NCI-H1092 (cell line): ENCODE measurements around the gene LCTL.

Source experiments
- DNase-seq: peaks from one replicate; lab custom pipeline; 2025; lab: John Stamatoyannopoulos, UW

Gene LCTL, protein sequence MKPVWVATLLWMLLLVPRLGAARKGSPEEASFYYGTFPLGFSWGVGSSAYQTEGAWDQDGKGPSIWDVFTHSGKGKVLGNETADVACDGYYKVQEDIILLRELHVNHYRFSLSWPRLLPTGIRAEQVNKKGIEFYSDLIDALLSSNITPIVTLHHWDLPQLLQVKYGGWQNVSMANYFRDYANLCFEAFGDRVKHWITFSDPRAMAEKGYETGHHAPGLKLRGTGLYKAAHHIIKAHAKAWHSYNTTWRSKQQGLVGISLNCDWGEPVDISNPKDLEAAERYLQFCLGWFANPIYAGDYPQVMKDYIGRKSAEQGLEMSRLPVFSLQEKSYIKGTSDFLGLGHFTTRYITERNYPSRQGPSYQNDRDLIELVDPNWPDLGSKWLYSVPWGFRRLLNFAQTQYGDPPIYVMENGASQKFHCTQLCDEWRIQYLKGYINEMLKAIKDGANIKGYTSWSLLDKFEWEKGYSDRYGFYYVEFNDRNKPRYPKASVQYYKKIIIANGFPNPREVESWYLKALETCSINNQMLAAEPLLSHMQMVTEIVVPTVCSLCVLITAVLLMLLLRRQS

GRCh38 chr15:66565741-66566144 lies at the start of gene LCTL:
TSS of gene LCTL (minus strand) at chr15:66565998. CDS start at chr15:66565365, 633 bp downstream.
- no peak for DNase-seq

DNA sequence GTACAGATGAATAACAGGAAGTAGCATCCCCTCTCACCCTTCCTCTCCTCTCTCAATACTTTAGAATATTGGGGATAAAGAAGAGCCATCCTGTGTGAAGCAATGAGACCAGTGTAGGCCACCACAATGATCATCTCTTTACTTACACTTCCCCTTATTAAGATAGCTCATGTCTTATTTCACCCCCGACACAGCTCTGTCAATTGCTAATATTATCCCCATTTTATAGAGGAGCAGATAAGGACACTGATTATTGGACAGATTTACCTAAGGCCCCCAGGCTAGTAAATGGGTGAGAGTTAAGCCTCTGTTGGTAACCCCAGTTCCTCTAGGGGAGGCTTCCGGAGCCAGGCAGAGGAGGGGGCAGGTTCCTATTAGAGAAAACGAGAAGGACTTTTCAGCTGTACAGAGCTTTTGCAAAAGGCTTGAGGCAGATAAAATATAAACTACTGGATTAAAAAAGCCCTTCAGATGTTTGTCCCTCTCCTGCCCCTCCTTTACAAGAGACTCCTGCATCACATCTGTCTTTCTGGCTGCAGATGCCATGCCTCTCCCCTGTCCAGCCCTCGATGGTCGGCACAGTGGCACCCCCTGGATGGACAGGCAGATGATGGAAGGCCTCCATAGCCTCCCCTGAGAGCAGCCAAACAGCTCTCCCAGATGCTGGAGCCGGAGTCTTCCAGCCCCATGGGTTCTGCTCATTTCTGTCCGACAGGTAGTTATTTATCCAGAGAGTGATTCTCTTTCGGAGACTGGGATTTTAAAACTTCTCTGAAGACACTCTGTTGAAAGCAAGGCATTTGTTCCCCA lies 49.4 kb upstream of the LCTL start:
- DNase-seq: no peak

DNA sequence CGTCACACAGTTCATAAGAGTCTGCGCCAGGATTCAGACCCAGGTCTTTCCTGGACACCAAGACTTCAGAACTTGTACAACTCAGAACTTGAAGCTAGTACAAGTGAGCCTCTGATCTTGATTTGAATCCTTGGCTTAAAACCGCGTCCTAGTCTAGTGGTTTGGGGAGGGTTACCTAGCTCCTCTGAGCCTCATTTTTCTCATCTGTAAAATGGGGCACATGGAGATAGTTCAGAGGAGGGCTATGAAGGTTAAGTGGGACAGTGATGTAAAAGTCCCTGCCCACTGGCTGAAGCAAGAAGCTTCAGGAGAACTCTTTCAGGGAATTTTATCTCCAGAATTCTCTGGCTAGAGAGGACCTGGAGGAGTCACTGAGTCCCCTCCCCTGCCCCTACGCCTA lies 48.7 kb upstream of the LCTL start:
- DNase-seq: no peak

DNA sequence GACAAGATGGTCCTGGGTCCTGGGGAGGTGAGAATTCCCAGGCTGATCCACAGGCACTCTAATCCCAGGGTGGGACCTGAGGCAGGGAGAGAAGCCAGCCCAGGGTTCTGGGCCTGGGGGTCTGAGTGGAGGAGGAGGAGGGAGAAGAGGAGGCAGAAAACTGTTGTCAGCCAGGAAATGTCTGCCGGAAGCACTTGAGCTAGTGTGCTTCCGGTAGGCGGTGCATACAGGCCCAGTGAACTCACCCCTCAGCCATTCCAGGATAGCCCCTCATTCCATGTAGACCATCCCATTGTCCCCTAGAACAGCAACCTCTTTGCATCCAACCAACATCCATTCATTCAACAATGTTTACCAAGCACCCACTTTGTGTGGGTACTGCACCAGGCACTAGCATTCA lies 47.9 kb upstream of the LCTL start:
- DNase-seq: no peak

DNA sequence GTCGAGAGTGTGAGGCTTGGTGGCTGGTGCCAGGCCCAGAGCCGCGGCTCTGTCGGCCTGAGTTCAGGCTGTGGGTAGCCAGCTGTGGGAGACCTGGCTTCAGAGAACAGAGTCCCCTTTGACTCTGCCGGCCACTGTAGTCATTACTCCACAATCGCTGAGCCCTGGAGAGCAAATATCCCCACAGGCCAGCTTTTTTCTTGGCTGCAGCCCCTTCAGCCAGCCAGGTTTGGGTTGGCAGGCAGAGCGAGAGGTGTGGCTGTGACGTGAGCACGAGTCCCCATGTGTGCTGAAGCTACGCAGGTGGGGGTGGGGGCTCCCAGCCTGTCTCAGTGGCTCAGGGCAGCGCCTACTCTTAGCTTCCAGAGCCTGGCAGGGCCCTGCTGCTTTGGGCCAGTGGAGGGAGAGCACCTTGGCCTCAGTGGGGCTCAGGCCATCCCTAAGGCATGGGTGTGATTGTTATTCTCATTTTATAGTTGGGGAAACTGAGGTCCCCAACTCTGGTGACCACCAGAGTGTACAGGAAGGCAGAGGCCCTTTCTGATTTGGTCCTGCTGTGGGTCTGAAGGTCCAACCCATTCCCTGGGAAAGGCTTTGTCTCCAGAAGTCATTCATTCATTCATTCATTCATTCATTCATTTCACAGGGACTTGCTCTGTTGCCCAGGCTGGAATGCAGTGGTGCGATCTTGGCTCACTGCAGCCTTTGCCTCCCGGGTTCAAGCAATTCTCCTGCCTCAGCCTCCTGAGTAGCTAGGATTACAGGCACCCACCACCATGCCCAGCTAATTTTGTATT lies 45.7 kb upstream of the LCTL start:
- DNase-seq: no peak

DNA sequence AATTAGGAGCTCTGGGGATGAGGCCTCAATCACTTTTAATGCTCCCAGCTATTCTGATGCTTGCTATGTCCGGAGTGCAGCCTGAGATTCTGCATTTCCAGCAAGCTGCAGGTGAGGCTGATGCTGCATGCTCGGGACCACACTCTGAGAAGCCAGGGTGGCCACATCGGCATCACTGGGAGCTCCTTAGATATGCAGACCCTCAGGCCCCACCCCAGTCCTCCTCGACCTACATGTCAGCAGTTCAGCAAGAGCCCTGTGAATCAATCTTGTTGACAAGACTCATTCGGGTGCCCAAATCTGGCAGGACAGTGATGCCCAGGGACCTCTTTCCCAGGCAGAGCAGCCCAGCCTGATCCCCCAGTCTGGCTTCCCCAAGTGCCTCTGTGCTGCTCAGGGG lies 44.1 kb upstream of the LCTL start:
- DNase-seq: no peak

- DNase-seq: no peak
These were observed 43.1 kb upstream of the LCTL start for GRCh38 chr15:66608881-66609280.

DNA sequence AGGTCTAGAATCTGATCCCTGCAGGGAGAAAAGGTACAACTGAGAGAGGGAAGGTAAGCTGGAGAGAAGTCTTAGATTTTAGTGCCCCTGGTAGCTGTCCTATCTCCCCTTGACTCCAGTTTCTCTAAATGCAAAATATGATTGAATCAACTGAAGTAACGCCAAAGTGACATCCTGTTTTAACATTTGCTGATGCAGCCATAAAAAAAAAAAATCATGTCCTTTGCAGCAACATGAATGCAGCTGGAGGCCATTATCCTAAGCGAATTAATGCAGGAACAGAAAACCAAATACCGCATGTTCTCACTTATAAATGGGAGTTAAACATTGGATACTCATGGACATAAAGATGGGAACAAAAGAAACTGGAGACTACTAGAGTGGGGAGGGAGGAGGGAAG lies 42.4 kb upstream of the LCTL start:
- no peak for DNase-seq

GRCh38 chr15:66603301-66604179 lies 37.7 kb upstream of the LCTL start:
- no peak for DNase-seq

DNA sequence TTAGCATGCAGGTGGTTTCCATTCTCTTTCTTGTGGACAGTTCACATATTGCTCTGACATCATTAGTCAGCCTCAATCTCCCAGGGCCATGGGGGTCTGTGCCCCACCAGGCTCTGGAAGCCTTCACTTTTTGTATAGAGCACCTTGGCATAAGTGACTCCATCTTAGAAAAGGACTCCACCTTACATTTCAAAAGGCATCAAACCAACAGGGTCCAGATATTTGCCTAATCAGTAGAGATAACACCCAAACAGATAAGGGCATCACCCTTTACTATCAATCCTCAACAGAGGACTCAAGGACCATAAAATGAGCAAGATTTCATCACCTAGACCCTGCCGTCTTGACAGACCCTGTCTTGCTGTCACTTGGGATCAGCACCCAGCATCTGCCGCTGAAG lies 35.7 kb upstream of the LCTL start:
- DNase-seq: no peak

DNA sequence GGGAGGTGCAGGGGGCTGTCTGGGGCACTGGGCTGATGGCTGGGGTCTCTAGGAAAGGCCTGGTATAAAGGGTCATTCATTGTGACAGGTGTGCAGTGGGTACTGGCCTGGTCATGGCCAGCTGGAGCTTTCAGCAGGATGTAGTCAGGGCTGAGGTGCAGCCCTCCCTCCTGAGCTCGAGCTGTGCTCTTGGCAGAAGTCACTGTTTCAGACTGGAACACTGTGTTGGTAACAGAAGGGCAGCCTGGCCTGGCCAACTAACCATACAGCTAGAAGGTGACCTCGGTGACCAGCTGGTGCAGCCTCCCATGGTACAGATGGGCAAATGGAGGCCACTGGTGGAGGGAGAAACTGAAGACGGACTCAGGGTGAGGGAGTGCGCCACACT lies 34.4 kb upstream of the LCTL start:
- DNase-seq: no peak

- no peak for DNase-seq
These were observed 33.9 kb upstream of the LCTL start for GRCh38 chr15:66599536-66600239.

GRCh38 chr15:66598095-66598815 lies 32.5 kb upstream of the LCTL start:
- DNase-seq: no peak

GRCh38 chr15:66595931-66596545 lies 30.2 kb upstream of the LCTL start:
- no peak for DNase-seq

- no peak for DNase-seq
These were observed 29.5 kb upstream of the LCTL start for GRCh38 chr15:66595332-66595731.

GRCh38 chr15:66594836-66595235 lies 29.0 kb upstream of the LCTL start:
- no peak for DNase-seq

DNA sequence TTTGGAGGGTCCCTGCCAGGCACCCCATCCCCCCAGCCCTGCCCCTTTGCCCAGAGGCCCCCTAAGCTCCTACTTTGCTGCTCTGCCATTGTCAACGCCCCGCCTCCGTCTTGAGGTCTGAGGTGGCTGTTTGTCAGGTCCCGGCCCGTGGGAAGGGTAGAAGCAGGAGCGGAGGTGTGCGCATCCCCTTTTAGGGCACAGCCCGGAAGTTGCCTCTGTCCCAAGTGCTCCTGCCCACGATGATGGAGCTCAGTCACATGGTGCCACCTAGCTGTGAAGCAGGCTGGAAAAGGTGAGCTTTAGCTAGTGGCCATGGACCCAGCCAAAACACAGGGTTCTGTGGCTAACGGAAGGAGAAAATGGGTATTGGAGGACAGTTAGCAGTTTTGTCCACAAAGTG lies 28.5 kb upstream of the LCTL start:
- no peak for DNase-seq

DNA sequence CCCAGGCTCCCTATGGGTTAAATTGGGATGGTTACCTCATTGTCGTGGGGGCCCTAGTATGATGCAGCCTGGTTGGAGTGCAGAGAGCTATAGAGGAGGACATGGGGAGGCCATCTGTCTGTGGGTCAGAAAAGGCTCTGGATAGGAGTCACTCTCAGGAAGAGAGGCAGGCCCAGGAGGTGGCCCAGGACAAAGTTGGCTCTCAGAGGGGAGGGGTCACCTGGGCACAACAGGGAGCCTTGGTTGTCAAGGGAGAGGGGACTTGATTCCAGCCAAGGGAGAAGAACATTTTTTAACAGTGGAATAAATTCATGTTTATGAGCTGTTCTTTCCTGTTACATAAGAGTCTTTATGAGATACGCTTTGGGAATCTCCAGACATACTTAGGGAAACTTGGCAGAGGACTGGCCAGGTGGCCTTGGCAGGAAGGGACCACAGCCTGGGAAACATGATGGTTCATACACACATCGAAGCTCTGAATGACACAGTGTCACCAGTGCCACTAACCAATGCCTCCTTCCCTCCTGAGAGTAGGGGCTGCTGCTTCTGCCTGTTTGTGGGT lies 27.5 kb upstream of the LCTL start:
- DNase-seq: no peak
